ENCODE data around the gene SIK2. TPM values are rescaled to one million over a fixed set of nuclear protein-coding genes. Genes with fewer than 3 reads are reported as not detected.

Gene SIK2
- total RNA-seq, 1 donor from 2014 or later: 8.1 TPM

DNA sequence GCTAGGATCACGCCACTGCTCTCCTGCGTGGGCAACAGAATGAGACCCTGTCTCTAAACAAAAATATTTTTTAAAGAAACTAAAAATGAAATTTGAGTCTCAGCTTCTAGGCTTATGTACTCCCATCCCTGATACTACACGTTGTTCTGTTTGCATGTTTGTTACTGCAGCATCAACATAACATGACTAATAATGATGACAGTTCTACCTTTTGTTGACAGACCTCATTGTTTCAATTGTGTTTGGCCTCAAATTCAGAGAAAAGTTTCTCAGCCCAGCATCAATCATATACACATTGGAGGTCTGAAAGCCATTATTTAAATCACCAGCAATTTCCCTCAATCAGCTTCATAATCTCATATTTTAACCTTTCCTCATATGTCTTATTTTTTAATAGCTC lies 40.9 kb upstream of the SIK2 start:
- TF ChIP-seq, protein P1, sequence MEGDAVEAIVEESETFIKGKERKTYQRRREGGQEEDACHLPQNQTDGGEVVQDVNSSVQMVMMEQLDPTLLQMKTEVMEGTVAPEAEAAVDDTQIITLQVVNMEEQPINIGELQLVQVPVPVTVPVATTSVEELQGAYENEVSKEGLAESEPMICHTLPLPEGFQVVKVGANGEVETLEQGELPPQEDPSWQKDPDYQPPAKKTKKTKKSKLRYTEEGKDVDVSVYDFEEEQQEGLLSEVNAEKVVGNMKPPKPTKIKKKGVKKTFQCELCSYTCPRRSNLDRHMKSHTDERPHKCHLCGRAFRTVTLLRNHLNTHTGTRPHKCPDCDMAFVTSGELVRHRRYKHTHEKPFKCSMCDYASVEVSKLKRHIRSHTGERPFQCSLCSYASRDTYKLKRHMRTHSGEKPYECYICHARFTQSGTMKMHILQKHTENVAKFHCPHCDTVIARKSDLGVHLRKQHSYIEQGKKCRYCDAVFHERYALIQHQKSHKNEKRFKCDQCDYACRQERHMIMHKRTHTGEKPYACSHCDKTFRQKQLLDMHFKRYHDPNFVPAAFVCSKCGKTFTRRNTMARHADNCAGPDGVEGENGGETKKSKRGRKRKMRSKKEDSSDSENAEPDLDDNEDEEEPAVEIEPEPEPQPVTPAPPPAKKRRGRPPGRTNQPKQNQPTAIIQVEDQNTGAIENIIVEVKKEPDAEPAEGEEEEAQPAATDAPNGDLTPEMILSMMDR (conservative IDR thresholded peaks at IDR 0.05; ENCODE audit: low read depth, low read length): no peak
- DNase-seq (ENCODE audit: low read depth): no peak
- H3K4me3 ChIP-seq (ENCODE audit: low read depth, low read length): no peak overlapping the region

DNA sequence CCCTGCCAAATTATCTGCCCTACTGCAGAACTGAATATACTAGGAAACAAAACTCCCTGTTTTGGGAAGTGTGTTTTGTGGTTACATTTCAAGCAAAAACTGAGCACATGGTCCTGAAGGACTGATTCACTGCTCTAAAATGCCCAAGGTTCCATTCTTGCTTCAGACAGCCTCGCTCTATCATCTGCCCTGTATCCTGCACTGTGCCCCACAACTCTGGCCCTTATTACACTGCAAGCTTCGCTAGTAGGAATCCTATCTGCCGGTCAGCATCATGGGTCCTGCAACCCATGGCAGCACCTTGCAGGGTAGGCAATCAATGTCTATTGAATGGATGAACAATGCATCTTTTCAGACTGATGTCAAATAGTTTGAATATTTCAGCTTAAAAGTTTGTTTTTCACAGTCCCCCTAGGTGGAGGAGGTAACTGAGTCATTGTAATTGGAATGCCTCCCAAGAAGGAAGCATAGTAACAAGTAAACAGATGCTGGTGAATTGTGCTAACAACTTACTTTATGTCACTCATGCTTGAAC lies 40.4 kb upstream of the SIK2 start:
- DNase-seq (ENCODE audit: low read depth): peak; percentile 80
- TF ChIP-seq, protein P1 (conservative IDR thresholded peaks at IDR 0.05; ENCODE audit: low read depth, low read length): no peak
- H3K4me3 ChIP-seq (ENCODE audit: low read depth, low read length): no peak overlapping the region

DNA sequence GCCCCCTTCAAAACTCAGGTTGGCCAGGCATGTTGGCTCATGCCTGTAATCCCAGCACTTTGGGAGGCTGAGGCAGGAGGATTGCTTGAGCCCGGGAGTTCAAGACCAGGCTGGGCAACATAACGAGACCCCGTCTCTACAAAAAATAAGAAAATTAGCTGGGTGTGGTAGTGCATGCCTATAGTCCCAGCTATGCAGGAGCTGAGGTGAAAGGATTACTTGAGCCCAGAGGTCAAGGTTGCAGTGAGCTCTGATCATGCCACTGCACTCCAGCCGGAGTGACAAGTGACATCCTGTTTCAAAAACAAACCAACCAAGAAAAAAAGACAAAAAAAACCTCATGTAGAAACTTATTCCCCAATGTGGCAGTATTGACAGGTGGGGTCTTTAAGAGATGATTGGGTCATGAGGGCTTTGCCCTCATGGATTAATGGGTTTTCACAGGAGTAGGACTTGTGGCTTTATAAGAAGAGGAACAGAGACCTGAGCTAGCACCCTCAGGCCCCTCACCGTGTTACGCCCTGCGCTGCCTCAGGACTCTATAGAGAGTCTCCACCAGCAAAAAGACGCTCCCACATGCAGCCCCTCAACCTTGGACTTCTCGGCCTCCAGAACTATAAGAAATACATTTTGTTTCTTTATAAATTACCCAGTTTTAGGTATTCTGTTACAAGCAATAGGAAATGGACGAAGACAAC lies 39.4 kb upstream of the SIK2 start:
- TF ChIP-seq, protein P1 (conservative IDR thresholded peaks at IDR 0.05; ENCODE audit: low read depth, low read length): no peak
- DNase-seq (ENCODE audit: low read depth): no peak
- no peak overlapping the region for H3K4me3 ChIP-seq (ENCODE audit: low read depth, low read length)

DNA sequence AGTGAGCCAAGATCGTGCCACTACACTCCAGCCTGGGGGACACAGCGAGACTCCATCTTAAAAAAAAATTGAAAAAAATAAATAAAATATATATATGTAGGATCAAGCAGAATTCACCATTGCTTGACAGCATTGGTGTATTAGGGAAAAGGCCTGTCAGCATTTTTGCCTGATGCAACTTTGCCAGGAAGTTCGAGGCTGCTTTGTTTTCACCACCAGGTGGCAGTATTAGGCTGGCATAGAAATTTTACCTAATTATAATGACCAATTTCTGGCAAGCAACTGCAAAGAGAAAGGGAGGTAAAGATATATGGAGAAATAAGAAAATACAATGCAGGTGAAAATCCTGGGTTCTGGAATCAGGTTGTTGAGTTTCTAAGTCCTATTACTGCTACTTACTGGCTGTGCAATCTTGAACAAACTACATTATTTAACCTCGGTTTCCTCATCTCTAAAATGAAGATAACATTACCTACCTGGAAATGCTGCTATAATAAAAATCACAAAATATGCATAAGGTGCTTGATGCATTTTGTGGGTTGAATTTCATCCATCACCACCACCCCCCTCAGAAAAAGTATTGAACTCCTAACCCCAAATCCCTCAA lies 37.0 kb upstream of the SIK2 start:
- TF ChIP-seq, protein P1 (conservative IDR thresholded peaks at IDR 0.05; ENCODE audit: low read depth, low read length): peak; percentile 90
- H3K4me3 ChIP-seq (ENCODE audit: low read depth, low read length): no peak overlapping the region
- peak; percentile 35 for DNase-seq (ENCODE audit: low read depth)

DNA sequence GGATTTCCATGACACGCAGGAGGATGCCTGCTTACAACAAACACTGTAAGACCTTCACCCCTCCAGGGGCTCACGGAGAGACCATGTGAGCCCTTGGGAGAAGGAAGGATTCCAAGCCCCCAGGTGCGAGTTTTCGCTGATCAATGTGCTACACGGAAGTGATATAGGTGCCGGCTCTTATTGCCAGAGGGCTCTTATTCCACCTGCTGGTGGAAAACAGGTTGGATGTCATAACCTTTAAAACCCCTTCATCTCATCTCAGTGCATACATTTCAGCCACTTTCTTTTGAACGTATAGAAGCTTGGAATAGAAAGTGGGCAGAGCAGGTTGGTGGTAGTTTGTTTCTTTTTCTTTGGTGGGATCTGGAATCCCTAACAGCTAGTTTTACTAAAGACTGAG lies 35.9 kb upstream of the SIK2 start:
- no peak for DNase-seq (ENCODE audit: low read depth)
- TF ChIP-seq, protein P1 (conservative IDR thresholded peaks at IDR 0.05; ENCODE audit: low read depth, low read length): no peak
- H3K4me3 ChIP-seq (ENCODE audit: low read depth, low read length): no peak overlapping the region

DNA sequence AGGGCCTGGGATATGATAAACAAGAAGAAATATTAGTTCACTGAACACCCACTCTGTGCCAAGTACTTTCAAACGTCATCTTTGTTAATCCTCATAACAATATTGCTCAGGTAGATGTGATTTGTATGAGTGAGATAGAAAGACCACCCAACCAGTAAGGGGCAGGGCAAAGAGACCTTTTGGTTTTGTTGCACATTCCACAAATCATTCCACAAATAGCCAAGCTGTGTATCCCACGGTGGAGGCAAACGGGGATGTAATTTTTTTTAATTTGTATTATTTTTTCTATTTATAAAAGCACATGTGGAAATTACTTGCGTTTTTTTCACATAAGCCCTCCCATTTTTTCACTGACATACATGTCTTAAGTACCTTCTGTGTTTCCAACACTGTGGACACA lies 32.8 kb upstream of the SIK2 start:
- H3K4me3 ChIP-seq (ENCODE audit: low read depth, low read length): no peak overlapping the region
- DNase-seq (ENCODE audit: low read depth): no peak
- TF ChIP-seq, protein P1 (conservative IDR thresholded peaks at IDR 0.05; ENCODE audit: low read depth, low read length): no peak
